Stimulated activated CD4-positive, alpha-beta T cell treated with anti-CD3 and anti-CD28 coated beads, Interleukin-4, amount 100 ng/mL, for 24 hours (primary cell): ENCODE results near the gene GPATCH8.
"Not testable (repeated sequence)": the region's sequence is repeated elsewhere in the genome, so short reads cannot be mapped to it uniquely, and the experiment has no call there.

Experiments used
- DNase-seq: peaks from one replicate; pipeline ENCODE4 v3.0.0-alpha.2; 2020

Gene GPATCH8

DNA sequence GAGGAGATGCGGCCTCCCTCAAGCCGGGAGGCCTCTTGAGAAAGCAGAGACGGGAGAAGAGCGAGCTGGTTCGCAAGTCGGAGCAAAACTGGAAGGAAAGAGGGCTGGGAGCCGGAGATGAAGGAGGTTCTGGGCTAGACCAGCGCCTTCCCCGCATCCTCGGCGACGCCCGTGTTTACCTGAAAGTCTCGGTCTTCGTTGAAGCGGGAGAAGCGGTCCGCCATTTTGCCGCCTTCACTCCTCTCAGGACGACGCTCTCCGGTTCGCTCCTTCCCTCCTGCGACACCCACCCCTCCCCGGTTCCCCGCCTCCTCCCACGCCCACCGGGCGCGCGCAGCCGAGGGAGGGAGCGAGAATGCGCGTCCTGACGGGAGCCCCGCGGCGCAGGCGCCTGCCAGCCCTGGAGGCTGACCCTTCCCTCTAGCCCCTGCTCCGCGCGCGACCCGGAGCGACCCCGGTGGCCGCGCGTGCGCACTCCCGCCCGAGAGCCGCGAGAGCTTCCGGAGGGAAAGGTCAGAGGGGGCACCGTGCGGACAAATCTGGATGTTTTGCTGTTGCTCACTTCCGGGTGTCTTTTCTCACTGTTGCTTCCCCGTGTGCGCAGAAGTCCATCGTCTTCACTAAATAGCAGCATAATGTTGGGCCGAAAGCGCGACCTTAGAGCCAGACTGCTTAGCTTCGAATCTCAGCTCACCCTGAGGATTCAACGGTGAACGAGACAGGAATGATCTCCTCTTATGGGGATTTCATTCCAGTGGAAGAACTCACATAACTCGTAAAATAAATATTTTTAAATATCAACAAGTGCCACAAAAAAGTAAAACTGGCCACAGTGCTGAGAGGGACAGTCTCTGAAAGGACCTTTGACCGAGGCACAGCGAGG lies at the start of gene GPATCH8:
TSS of gene GPATCH8 (minus strand) at position 260 of the 883 bp plus-strand sequence. CDS start at position 224, 36 bp downstream.
- DNase-seq: peak; percentile 91

DNA sequence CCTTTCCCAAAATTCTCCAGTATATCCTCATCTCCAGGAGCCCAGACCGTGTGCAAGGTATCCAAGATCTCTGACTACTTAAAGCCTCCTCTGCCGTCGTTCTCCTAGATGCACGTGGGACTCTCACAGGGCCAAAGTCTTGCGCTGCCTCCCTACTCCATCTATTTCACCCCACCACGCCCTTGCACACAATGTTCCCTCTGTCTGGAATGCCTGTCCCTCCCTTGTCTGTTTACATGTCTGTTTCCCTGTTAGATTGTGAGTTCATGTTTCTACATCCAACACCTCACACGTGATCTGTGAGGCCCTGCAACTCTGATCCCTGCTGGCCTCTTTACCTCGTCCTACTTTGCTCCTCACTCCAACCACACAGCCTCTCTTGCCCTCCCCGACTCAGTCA lies 49.2 kb upstream of the GPATCH8 start:
- no peak for DNase-seq

DNA sequence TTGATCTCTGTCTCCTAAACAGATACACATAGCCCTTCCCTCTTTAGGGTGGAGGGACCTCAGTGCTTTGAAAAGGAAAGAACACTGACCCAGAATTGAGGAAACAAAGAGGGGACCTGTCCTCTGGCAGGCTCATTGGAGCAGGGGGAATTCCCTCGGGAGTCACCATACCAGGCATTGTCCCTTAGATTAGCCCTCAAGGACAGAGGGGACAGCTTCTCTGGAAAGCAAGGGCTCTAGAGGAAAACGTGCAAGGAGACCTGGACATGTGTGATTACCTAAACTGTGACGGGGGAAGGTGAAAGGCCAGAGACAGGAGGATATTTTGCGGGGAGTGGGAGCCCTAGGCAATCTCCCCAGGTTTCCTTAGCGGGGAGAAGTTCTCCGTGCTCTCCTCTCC lies 46.5 kb upstream of the GPATCH8 start:
- DNase-seq: no peak

DNA sequence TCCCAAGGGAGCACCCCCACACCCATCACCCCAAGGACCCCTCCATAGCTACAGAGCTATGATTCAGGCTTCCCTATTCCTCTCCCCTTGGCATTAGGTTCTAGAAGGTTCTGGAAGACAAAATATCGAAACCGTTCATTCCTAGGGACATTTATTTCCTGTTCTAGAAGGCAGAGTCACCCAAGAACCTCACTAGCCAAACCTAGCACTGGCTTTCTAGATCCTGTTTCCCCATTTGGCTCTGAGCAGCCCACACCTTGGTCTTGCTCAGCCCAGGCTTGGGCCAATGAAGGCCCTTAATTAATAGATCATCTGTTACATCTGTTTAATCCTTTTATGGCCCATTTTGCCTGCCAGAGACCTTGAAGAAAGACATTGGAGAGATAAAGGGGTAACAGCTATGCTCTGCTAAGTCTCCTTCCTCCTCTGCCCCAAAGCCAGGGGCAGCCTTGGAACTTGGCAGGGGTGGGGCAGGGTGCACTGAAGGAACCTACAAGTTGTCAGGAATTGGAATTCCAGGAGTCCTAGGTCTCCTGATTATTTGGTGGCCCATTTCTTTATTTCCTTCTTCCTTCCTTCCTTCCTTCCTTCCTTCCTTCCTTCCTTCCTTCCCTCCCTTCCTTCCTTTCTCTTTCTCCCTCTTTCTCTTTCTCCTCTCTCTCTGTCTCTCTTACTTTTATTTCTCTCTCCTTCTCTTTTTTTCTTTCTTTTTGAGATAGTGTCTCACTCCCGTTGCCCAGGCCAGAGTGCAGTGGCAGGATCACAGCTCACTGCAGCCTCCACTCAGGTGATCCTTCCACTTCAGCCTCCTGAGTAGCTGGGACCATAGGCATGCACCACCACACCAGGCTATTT lies 45.4 kb upstream of the GPATCH8 start:
- DNase-seq: no peak

DNA sequence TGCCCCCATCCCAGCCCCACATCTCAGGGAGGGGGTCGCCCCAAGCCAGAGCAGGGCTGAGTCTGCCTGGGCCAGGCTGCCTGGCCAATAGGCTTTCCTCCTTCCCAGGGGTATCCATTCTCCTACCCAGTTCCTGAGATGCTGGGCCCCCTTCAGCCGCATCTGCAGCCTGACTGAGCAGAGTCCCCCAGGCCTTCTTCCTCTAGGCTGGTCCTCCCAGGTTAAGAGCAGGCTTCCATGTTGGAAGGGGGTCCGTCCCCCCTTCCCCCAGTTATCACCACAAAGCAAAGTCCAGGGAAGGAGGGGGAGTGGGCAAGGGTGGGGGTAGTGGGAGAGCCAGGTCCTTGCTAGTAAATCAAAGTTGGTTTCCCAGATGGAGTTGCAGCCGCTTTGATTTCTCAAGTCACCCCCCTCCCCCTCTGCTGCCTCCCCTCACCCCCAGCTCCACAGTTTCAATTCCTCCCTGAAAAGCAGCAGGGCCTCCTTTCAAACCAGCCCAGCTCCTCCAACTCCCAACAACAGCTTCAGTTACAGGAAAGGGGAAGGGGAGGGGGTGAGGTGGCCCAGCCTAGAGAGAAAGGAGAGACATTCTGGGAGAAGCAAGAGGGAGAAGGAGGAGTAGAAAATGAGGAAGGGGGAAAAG lies 44.5 kb upstream of the GPATCH8 start:
- no peak for DNase-seq

DNA sequence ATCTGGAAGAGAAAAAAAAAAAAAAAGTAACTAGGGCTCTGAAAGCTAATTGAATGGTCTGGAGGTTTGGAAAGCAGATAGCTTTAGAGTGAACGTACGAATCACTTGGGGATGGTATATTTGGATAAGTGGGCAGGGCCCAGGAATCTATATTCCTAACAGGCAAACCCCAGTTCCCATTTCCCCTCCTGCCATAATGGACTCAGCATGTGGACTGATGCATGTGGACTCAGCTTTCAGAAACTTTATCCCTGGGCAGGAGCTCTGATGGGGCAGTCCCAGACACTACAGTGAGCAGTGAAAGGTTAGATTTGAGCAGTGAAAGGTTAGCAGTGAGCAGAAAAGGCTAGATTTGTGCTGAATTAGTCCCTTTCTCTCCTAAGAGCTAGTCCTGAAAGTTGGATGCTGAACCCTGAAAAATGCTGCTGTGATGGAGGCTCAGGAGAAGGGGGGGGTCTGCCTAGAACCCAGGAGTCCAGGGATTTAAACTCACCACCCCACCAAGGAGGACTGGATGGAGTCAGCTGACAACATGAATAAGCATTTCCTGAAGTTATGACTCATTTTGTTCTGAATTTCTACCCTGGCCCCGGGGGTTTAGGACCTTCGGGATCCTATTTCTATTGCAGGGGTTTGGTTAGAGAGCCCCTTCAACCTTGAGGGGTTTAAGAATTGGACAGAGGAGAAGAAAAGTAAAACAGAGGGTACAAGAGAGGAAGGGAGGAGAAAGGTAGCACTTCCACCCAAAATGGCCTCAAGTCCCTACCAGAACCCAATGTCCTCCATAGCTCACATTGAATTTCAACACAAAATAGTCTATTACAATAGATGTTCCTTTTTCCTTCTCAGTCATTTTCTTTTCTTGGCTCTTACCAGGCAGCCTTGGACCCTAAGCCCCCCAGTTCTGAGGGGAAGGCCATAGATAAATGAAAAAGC lies 43.7 kb upstream of the GPATCH8 start:
- no peak for DNase-seq

DNA sequence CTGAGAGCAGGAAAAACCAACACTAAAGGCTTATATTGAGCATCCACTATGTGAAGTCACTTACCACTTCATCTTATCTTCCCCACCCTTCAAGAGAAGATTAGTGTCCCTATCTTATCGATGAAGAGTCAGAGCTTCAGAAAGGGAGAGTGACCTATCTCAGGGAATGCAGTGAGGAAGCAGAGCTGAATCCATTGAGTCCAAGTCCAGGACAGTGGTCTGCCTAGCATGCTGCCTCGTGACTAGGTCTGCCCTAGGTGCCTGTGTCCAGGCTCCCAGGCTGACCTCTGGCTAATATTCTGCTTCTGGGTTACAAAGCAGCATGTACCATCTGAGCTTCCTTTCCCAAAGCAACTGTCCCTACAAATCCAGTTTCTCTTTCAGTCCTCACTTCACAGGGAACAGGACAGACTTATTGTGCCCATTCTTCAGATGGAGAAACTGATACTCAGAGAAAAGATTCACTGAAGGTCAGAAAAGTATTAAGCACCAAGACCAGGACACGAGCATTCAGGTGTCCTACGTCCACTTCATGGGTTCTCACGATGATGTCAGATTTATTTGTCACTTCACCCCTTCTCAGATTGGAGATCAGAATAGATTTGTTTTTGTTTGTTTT lies 40.8 kb upstream of the GPATCH8 start:
- no peak for DNase-seq

DNA sequence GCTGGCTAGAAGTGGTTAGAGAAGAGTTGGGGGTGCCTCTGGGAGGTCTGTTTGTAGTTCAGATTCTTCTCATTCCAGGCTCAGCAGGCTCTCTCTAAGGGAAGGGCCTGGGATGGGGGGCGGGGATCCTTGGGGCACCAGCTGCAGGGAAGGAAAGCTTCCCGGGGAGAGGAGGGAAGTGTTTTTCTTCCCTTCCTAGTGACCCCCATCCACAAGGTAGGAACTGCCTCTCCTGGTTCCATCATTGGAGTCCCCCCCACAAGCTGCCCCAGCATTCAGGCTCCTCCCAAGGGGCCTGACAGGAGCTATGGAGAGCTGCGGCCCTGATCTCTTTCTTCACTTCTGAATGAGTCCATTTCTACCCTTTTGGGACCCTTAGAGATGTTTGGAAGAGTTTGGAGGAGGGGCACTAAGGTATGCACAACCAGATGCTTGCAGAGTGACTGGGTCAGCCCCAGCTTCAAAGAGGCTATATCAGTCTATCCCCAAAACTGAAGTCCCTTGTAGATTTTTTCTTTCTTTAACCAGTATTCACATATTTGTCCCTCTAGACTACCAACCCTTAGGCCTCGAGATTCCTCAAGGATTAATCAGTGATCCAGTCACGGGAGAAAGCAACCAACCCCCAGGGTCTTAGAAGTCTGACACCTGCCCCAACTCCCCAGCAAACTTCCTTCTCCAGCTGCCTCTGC lies 40.2 kb upstream of the GPATCH8 start:
- DNase-seq: no peak

DNA sequence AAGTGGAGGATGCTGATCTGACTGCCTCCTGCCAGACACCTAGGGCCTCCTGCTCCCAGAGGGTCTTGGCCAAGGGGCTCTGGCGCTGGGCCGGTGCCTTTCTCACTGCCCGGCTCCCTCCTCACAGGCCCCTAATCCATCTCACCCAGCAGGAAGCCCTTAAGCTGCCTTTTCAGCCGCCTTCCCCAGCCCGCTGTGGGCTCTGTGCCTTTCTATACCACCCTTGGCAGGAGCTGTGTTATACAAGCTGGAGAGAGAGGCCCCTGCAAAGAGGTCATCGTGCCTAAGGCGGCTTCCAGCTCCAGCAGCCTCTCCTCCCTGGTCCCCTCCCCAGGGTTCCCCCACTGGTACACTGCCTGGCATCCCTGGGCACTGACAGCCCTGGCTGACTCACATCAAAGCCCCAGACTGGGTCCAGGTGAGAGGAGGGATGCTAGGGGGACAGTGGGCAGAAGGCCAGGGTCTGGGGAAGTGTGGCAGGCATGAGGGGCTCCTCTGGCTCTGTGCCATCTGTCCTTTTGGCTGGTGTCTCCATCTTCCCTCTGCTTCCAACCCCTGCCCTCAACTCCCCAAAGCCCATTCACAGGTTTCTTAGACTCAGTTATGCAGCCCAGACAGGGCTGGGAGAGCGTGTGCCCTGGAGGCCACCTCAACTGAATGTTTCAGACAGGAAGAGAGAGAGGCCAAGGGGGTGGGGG lies 38.8 kb upstream of the GPATCH8 start:
- DNase-seq: no peak

DNA sequence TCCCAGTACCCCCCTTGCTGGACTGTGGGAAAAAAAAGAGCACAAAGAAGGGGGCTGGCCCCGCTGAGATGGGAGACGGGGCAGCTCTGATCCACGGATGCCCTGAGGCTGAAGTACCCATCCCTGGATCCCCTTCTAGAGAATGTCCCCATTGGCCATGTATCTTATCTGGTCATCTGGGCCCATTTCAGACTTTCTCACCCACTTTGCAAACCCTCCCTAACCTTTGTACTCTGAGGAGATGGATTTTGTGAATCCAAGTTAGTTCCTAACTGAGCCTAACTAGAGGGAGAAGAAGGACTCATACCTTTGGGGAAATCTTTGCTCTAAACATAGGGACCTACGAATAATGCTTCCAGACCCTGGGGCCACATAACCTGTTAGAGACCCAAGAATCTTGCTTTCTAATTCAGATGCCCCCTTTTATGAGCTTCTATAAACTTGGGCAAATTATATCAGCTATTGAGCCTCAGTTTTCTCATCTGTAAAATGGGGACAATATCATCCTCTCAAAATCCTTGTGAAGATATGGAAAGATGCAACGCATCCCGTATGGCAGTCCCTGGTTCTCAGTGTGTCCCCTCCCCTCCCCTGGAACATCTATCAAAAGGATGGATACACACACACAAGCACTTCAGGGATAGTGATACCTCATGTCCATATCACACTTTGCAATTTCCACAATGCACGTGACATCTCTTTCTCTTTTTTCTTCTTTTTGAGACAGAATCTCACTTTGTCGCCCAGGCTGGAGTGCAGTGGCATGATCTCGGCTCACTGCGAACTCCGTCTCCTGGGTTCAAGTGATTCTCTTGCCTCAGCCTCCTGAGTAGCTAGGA lies 37.3 kb upstream of the GPATCH8 start:
- DNase-seq: no peak

DNA sequence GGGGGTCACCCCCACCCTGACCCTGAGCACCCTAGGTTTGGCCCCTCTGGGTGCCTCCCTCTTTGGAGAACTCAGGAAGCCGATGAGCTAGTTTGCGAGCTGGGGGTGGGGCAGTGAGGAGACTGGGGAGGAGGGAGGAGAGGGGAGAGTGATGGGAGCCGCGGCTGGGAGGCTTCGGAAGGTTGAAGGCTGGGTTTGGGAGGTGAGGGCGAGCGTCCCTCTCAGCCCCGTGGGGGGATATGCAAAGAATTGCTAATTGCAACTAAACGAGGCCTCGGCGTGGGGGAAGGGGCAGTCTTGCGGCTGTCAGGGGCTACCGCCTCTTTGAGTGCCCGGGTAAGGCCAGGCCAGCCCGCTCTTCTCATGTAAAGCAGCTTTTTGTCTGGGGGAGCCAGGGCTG lies 36.5 kb upstream of the GPATCH8 start:
- no peak for DNase-seq

DNA sequence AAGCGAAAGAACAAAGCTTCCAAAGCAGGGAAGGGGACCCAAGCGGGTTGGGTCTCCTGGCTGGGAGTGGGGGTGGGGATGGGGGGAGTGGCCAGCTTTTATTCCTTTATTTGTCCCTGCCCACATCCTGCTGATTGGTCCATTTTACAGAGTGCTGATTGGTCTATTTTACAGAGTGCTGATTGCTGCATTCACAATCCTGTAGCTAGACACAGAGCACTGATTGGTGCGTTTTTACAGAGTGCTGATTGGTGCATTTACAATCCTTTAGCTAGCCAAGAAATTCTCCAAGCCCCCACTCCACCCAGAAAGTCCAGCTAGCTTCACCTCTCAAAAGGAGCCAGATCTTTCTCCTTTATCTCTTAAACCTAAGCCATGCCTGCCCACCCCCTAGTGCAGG lies 34.7 kb upstream of the GPATCH8 start:
- not testable (repeated sequence) for DNase-seq

DNA sequence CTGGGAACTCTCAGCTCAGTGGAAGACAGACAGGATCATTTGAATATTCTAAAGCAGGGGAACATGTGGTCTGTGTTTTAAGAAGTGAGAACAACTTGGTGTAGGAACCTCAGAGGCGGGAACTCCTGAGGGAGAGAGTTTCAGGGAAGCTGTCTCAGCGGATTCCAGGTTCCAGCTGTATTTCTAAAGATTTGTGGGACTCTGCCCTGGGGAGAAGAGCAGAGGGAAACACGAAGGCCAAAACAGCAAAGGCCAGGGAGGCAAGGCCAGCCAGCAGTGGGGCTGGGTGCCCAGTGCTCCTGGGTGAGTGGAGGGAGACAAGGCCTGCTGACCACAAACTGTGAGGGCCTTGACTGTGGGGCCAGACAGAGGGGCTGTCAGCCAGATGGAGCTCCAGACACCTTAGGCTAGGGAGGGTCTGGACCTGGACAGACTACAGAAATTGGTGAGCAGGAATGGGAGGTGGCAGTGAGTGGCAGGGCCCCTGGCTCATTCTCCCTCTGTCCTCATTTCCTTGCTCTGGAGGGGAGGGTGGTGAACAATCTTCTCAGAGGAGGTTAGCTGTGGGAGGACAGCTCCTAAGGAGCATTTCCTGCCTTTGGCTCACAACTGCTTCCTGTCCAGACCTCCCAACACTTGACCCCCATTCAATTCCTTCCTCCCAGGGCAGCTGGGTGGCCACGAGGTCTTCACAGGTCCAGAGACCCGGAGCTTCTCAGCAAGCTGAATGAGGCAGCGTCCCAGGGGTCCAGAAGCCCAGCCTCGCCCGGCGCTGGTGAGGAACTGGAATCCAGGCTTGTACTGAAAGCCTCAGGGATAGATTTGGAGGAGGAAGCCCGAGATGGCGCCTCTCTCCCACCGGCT lies 33.1 kb upstream of the GPATCH8 start:
- DNase-seq: no peak

DNA sequence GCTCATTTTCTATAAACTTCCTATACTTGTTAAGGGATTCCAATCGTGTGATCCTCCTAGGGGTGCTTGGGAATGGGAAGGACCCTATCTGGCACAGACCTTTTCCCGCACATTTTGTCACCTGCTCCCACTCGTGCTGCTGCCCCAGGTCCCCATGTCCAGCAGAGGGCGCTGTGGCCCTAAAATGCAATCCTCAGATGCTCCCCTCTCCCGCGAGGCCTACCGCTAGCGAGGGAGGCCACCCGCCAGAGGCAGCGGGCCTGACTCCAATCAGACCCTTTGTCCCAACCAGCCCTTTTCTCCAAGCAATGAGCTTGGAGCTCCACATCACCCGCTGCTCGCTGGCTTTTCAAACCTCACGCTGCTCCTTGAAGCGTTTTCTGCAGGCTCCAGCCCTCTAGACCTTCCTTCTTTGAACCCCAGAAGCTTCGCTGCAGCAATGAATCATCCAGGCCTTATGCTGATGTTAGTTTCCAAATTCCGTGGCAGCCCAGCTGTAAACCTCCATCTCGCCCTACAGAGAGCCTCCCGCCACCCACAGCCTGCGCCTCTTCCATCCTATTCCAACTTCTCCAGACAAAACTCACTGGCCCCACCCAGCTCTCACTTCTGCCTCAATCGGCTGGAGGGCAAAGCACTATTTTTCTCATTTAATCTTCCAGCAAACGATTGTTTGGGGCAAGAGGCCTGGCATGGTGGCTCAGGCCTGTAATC lies 30.5 kb upstream of the GPATCH8 start:
- peak; percentile 90 for DNase-seq

DNA sequence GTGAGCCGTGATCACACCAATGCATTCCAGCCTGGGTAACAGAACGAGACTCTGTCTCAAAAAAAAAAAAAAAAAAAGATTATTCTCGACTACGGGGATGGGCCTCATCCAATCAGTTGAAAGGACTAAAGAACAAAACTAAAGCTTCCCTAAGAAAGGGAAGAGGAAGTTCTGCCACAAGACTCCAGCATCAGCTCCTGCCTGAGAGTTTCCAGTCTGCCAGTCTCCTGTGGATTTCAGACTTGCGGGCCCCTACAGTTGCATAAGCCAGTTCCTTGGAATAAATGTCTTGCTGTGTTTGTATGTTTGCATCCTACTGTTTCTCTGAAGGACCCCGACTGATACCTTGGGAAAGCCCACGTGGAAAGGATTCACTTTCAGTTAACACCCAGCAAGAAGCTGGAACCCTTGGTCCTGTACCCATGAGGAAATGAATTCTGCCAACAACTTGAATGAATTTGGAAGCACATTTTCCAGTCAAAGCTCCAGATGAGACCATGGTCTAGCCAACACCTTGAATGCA lies 27.8 kb upstream of the GPATCH8 start:
- no peak for DNase-seq

DNA sequence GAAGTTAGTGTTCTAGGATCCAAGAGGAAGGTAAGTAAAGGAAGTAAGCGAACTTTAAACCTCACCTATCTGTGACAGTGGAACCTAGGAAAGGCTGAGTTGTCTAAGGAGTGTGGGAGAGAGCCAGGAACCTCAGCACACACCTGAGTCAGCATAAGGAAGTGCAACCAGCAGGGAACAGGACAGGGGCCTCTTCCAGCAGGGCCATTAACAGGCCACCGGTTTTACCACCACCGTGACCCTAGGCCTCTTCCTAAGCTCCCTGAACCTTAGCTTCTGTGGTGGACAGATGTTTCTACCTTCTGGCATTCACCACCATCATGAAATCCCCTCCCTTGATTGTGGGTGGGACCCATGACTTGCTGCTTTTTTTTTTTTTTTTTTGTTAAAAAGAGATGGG lies 26.7 kb upstream of the GPATCH8 start:
- DNase-seq: no peak

DNA sequence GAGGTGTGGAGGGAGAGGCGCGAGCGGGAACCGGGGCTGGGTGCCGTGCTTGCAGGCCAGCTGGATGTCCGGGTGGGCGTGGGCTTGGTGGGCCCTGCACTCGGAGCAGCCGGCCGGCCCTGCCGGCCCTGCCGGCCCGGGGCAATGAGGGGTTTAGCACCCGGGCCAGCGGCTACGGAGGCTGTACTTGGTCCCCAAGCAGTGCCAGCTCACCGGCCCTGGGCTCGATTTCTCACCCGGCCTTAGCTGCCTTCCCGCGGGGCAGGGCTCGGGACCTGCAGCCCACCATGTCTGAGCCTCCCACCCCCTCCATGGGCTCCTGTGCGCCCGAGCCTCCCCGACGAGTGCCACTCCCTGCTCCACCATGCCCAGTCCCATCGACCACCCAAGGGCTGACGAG lies 24.7 kb upstream of the GPATCH8 start:
- DNase-seq: no peak

DNA sequence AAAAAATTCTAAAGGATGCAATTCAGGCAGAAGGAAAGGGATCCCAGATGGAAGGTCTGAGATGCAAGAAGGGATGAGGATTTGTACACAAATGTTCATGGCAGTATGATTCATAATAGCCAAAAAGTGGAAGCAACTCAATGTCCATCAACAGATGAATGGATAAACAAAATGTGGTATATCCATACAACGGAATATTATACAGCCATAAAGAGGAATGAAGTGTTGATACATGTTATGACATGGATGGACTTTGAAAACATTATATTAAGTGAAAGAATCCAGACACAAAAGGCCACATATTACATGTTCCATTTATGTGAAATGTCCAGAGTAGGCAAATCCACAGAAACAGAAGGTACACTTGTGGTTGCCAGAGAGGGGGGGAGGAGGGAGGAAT lies 23.9 kb upstream of the GPATCH8 start:
- DNase-seq: no peak
